Measurements from ENCODE around the gene GABARAPL1. TPM values are rescaled to one million over a fixed set of nuclear protein-coding genes. Genes with fewer than 3 reads are reported as not detected.
"Not testable (repeated sequence)": the region's sequence is repeated elsewhere in the genome, so short reads cannot be mapped to it uniquely, and the experiment has no call there.

The GABARAPL1 gene
- total RNA-seq, 6 donors from 2014 or later: 88.9 to 114 (median 97.9) TPM

DNA sequence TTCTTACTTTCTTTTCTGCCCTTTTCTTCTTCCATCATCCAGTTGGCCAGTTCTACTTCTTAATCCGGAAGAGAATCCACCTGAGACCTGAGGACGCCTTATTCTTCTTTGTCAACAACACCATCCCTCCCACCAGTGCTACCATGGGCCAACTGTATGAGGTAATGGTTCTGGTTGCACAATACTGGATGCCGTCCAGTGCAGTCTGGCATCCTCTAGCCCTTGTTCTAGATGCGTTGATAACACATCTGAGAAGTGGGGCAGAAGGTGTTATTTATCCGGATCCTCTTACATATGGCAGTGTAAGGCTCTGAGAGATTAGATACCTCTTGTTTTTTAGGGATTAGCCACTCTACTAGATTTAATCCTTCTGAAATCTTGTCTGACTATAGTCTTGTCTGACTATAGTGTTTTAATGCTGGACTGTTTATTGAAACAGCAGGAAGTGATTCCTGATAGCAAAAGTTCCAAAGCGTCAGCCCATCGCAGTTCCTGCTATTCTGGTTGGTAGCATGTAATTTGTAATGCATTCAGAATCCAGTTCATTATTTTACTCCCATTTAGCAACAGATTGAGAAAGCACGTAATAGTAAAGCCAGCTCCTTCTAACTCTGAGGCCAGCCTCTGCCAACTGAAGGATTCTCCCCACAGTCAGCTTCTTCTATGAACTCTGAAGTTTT, 7.9 kb downstream of the GABARAPL1 start:
- peak; percentile 81 to 90 for ATAC-seq (ENCODE audit: low FRiP score in 2 of 2)
- 33 to 43% methylated on average over 8 of the region's 8 CpGs for WGBS, 2 donors
- H3K36me3 ChIP-seq: peaks cover 40 to 78% (median 57%) of the 10 kb centered on the region in 4 donors
- H3K4me1 ChIP-seq: peaks cover 4 to 31% (median 17%) of the 10 kb centered on the region in 4 donors
- TF ChIP-seq POLR2A (IDR thresholded peaks at IDR 0.05) (no peak), EP300 (IDR thresholded peaks at IDR 0.05) (peak in 2 of 4 donors; percentile 40 to 79), POLR2AphosphoS5 (IDR thresholded peaks at IDR 0.05) (peak; percentile 83 to 86)
- H3K4me3 ChIP-seq: no peak overlapping the region
- H3K27me3 ChIP-seq: no peaks in the 10 kb centered on the region
- peak overlapping the region; percentile 33 to 80 (median 62) for H3K27ac ChIP-seq
- peak in 1 of 2 donors; percentile 73 for DNase-seq
- H3K9me3 ChIP-seq: no peaks in the 10 kb centered on the region

- ATAC-seq (ENCODE audit: low FRiP score in 2 of 2): no peak
- Histone ChIP-seq H3K4me3 (no peak overlapping the region), H3K36me3 (peaks cover 40 to 70% (median 57%) of the 10 kb centered on the region in 4 donors), H3K9me3 (no peaks in the 10 kb centered on the region), H3K4me1 (peaks cover 0 to 21% (median 12%) of the 10 kb centered on the region in 4 donors), H3K27me3 (no peaks in the 10 kb centered on the region), H3K27ac (peak overlapping the region in 2 of 4 donors; percentile 77 to 80)
- no peak for TF ChIP-seq CTCF (IDR thresholded peaks at IDR 0.05)
- TF ChIP-seq POLR2AphosphoS5 (IDR thresholded peaks at IDR 0.05): no peak
- no peak for TF ChIP-seq EP300 (IDR thresholded peaks at IDR 0.05)
- TF ChIP-seq POLR2A (IDR thresholded peaks at IDR 0.05): no peak
- no peak for DNase-seq
- 89 to 96% methylated on average over 5 of the region's 5 CpGs for WGBS, 2 donors
Measured at GRCh38 chr12:10221846-10222245, 9.2 kb downstream of the GABARAPL1 start.

- TF ChIP-seq POLR2A (IDR thresholded peaks at IDR 0.05) (no peak), CTCF (IDR thresholded peaks at IDR 0.05) (no peak), EP300 (IDR thresholded peaks at IDR 0.05) (no peak), POLR2AphosphoS5 (IDR thresholded peaks at IDR 0.05) (no peak)
- DNase-seq: no peak
- Histone ChIP-seq H3K27ac (no peak overlapping the region), H3K27me3 (no peaks in the 10 kb centered on the region), H3K36me3 (peaks cover 38 to 64% (median 52%) of the 10 kb centered on the region in 4 donors), H3K9me3 (no peaks in the 10 kb centered on the region), H3K4me3 (no peak overlapping the region), H3K4me1 (peaks cover 0 to 15% (median 11%) of the 10 kb centered on the region in 4 donors)
- 84 to 85% methylated on average over 5 of the region's 5 CpGs for WGBS, 2 donors
- no peak for ATAC-seq (ENCODE audit: low FRiP score in 2 of 2)
Measured at GRCh38 chr12:10223208-10223607, 10.5 kb downstream of the GABARAPL1 start.

DNA sequence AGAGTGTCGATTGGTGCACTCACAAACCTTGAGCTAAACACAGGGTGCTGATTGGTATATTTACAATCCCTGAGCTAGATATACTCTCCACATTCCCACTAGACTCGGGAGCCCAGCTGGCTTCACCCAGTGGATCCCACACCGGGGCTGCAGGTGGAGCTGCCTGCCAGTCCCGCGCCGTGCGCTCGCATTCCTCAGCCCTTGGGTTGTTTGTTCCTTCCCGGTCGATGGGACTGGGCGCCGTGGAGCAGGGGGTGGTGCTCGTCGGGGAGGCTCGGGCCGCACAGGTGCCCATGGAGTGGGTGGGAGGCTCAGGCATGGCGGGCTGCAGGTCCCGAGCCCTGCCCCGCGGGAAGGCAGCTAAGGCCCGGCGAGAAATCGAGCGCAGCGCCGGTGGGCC, 12.7 kb downstream of the GABARAPL1 start:
- peak in 1 of 4 donors; percentile 10 for TF ChIP-seq POLR2A (IDR thresholded peaks at IDR 0.05)
- H3K9me3 ChIP-seq; H3K27me3 ChIP-seq; H3K4me1 ChIP-seq; H3K4me3 ChIP-seq; ATAC-seq (ENCODE audit: low FRiP score in 2 of 2); H3K27ac ChIP-seq: not testable (repeated sequence)
- WGBS, 2 donors: 94 to 97% methylated on average over 6 to 20 of the region's 26 CpGs
- H3K36me3 ChIP-seq: peaks cover 31 to 42% (median 38%) of the 10 kb centered on the region in 4 donors
- peak in 1 of 2 donors; percentile 77 for DNase-seq

GRCh38 chr12:10226086-10226485, 13.4 kb downstream of the GABARAPL1 start:
- ATAC-seq (ENCODE audit: low FRiP score in 2 of 2) (peak in 1 of 2 donors; percentile 6), DNase-seq (no peak)
- no peak overlapping the region for H3K4me3 ChIP-seq
- peaks cover 0 to 2% (median 0%) of the 10 kb centered on the region in 4 donors for H3K4me1 ChIP-seq
- H3K27me3 ChIP-seq: no peaks in the 10 kb centered on the region
- WGBS, 2 donors: 94 to 95% methylated on average over 6 of the region's 6 CpGs
- no peak for TF ChIP-seq EP300 (IDR thresholded peaks at IDR 0.05)
- TF ChIP-seq POLR2A (IDR thresholded peaks at IDR 0.05): no peak
- TF ChIP-seq POLR2AphosphoS5 (IDR thresholded peaks at IDR 0.05): no peak
- TF ChIP-seq CTCF (IDR thresholded peaks at IDR 0.05): no peak
- no peak overlapping the region for H3K27ac ChIP-seq
- no peaks in the 10 kb centered on the region for H3K9me3 ChIP-seq
- peaks cover 27 to 36% (median 32%) of the 10 kb centered on the region in 4 donors for H3K36me3 ChIP-seq
